Right atrium auricular region (tissue), 2 donors: ENCODE measurements around the gene HOXD8. TPM values are rescaled to one million over a fixed set of nuclear protein-coding genes. Genes with fewer than 3 reads are reported as not detected.

Source experiments
- DNase-seq: peaks from one replicate; pipeline ENCODE4 v3.0.0-alpha.2; 2019; ENCODE audit warnings: low spot score
- H3K27ac ChIP-seq, 2 donors: fragments of 200-600 bp; sonication (generic); 1 replicate in 1 of 2; 2 replicates in 1 of 2; pipeline ENCODE4 v1.5.1; 2016 to 2019
- H3K27me3 ChIP-seq, 2 donors: fragments of 200-600 bp; sonication (generic); one replicate each; pipeline versions ENCODE4 v1.5.1 to v1.6.0; 2017 to 2019
- H3K36me3 ChIP-seq: fragments of 200-600 bp; sonication (generic); one replicate; pipeline ENCODE4 v1.5.1; 2016
- H3K4me1 ChIP-seq, 2 donors: fragments of 200-600 bp; sonication (generic); one replicate each; pipeline versions ENCODE4 v1.5.1 to v1.6.0; 2017 to 2019
- H3K4me3 ChIP-seq, 2 donors: fragments of 200-600 bp; sonication (generic); 1 replicate in 1 of 2; 2 replicates in 1 of 2; pipeline ENCODE4 v1.5.1; 2017 to 2019; ENCODE audit warnings: mild to moderate bottlenecking in 1 of 2, moderate library complexity in 1 of 2
- H3K9me3 ChIP-seq, 2 donors: fragments of 200-600 bp; sonication (generic); one replicate each; pipeline ENCODE4 v1.5.1; 2019
- CTCF ChIP-seq, 2 donors: fragments of 200-600 bp; sonication (generic); IDR thresholded peaks; one replicate each; pipeline ENCODE4 v1.5.1; 2019; ENCODE audit warnings: antibody characterized with exemption in 2 of 2
- microRNA counts, 2 donors: library from miRNA; unstranded; fragments of <30 nt; microRNA quantifications; one replicate each; lab custom pipeline; 2016 to 2017
- microRNA-seq, 2 donors: library from miRNA; unstranded; fragments of <30 nt; microRNA quantifications; one replicate each; pipeline ENCODE4, GENCODE V29; 2016 to 2017; ENCODE audit warnings: borderline number of aligned reads in 2 of 2, borderline replicate concordance in 1 of 2
- total RNA-seq, 2 donors: library from RNA; depleted of rRNA; stranded (reverse); fragments of >200 nt; gene quantifications; one replicate each; pipeline ENCODE4 v1.1.0, GENCODE V29; 2016

The HOXD8 gene
- total RNA-seq, 2 donors from 2014 or later: 0.55 to 1.1 TPM

DNA sequence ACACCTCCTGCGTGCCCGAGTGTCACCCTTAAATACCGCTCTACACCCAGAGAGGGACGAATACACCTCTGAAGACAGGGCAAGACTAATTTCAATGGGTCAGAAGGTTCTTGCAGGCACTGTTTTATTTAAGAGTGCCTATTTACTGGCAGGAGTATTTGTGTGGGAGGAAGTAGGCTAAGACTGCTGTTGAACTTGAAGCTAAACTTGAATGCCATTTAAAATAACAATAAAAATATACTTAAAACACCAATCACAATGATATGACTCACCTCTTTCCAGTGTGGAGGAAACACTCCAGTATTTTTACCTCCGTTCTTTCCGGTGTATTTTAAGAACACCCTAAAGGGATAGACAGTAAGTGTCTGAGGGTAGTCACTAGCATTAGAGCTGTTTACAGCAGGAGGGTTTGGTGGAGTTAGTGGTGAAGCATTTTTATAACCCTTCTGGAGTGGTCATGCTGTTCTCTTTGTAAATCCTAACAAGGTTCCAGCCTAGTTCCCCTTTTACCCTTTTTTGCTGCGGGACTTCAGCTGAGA lies 49.3 kb downstream of the HOXD8 start:
- H3K36me3 ChIP-seq: no peaks in the 10 kb centered on the region
- DNase-seq: no peak
- H3K27me3 ChIP-seq: peaks cover 25 to 33% of the 10 kb centered on the region in 2 donors
- H3K4me3 ChIP-seq: peak overlapping the region in 1 of 2 donors; percentile 31
- no peak for TF ChIP-seq CTCF (IDR thresholded peaks at IDR 0.05)
- no peaks in the 10 kb centered on the region for H3K9me3 ChIP-seq
- H3K27ac ChIP-seq: no peak overlapping the region
- H3K4me1 ChIP-seq: peaks cover 0 to 15% of the 10 kb centered on the region in 2 donors

- H3K9me3 ChIP-seq: no peaks in the 10 kb centered on the region
- peaks cover 0 to 7% of the 10 kb centered on the region in 2 donors for H3K4me1 ChIP-seq
- no peak overlapping the region for H3K4me3 ChIP-seq
- H3K27me3 ChIP-seq: peaks cover 12% of the 10 kb centered on the region in 2 donors
- no peaks in the 10 kb centered on the region for H3K36me3 ChIP-seq
- no peak overlapping the region for H3K27ac ChIP-seq
- DNase-seq: no peak
- TF ChIP-seq CTCF (IDR thresholded peaks at IDR 0.05): no peak
Observed at GRCh38 chr2:176181551-176181950, 52.0 kb downstream of the HOXD8 start.

MicroRNA genes within 50 kb of the gene (microRNA counts, 767-probe panel; counts per million panel counts)
- 2,875 to 5,941 counts per million in 2 donors for microRNA hsa-miR-10b-5p (lab: Ali Mortazavi, UCI)

Small RNAs within 50 kb of the gene (microRNA-seq; reads per million reads assigned to microRNA genes)
- gene MIR10B: 3,310 to 7,858 reads per million in 2 donors

Other genes with a start within 250 kb of the HOXD8 start
- 10 to 100 TPM; 12.8 to 14.8 TPM for gene LNPK, start 127.4 kb upstream of the HOXD8 start, total RNA-seq
- not detected for gene EVX2, start 45.7 kb upstream of the HOXD8 start, total RNA-seq
- not detected for gene HOXD13, start 37.0 kb upstream of the HOXD8 start, total RNA-seq
- gene HOXD12, start 29.9 kb upstream of the HOXD8 start, total RNA-seq: not detected
- gene HOXD11, start 22.4 kb upstream of the HOXD8 start, total RNA-seq: not detected
- not detected for gene HOXD10, start 12.9 kb upstream of the HOXD8 start, total RNA-seq
- under 1 TPM in 1 of 2 donors, not detected in 1; 0.44 TPM for gene HOXD9, start 7.0 kb upstream of the HOXD8 start, total RNA-seq
- under 1 TPM in 1 of 2 donors, not detected in 1; 0.52 TPM for gene HOXD4, start 21.8 kb downstream of the HOXD8 start, total RNA-seq
- not detected for gene HOXD3, start 27.6 kb downstream of the HOXD8 start, total RNA-seq
- gene HOXD1, start 59.0 kb downstream of the HOXD8 start, total RNA-seq: not detected
- gene MTX2, start 139.7 kb downstream of the HOXD8 start, total RNA-seq: 10 to 100 TPM; 36.7 to 73.5 TPM